H1 (cell line): Measurements from ENCODE around the gene ILKAP. TPM values are rescaled to one million over a fixed set of nuclear protein-coding genes. Genes with fewer than 3 reads are reported as not detected.

Experiments
- CTCF ChIA-PET: fragments of 300-600 bp; sonication (Branson Sonifier 250); formaldehyde crosslinking; loops from one replicate; lab custom pipeline; 2021; ENCODE audit not compliant: partially characterized antibody; lab: Charles Lee
- POLR2A ChIA-PET: fragments of 300-600 bp; sonication (Branson Sonifier 250); formaldehyde crosslinking; loops from one replicate; lab custom pipeline; 2021; ENCODE audit warnings: inconsistent platforms; ENCODE audit not compliant: partially characterized antibody; lab: Charles Lee
- DNase-seq, 2 experiments: peaks; one replicate each; pipeline versions ENCODE4 v3.0.0 to v3.0.0-alpha.2; 2010 to 2022; ENCODE audit warnings: low spot score in 2 of 2, low read depth in 1 of 2, mixed read lengths in 1 of 2
- FAIRE-seq: peaks from 2 replicates; lab custom pipeline; 2011; peaks lifted over from hg19 to GRCh38; lab: Jason Lieb, UNC
- H2AFZ ChIP-seq: 2 replicates; pipeline ENCODE4 v1.8.1; 2012; ENCODE audit warnings: low read length, inconsistent platforms
- H2AK5ac ChIP-seq: 2 replicates; pipeline ENCODE4 v1.6.1; 2013; ENCODE audit warnings: low read depth, low read length
- H2BK120ac ChIP-seq: replicated peaks from 2 replicates; pipeline ENCODE3; 2013; ENCODE audit warnings: low read depth, low read length, inconsistent platforms
- H2BK12ac ChIP-seq: 2 replicates; pipeline ENCODE4 v1.6.1; 2013; ENCODE audit warnings: low read depth, low read length
- H2BK15ac ChIP-seq: 2 replicates; pipeline ENCODE4 v1.6.1; 2013; ENCODE audit warnings: low read length
- H2BK20ac ChIP-seq: 2 replicates; pipeline ENCODE4 v1.6.1; 2013; ENCODE audit warnings: low read length
- H2BK5ac ChIP-seq: 2 replicates; pipeline ENCODE4 v1.6.1; 2013; ENCODE audit warnings: low read depth, low read length
- H3K14ac ChIP-seq: 2 replicates; pipeline ENCODE4 v1.6.1; 2013; ENCODE audit warnings: inconsistent platforms; ENCODE audit not compliant: insufficient read length
- H3K18ac ChIP-seq: 2 replicates; pipeline ENCODE4 v1.6.1; 2013; ENCODE audit warnings: low read length; ENCODE audit errors: extremely low read depth
- H3K23ac ChIP-seq: 2 replicates; pipeline ENCODE4 v1.6.1; 2013; ENCODE audit warnings: inconsistent platforms; ENCODE audit not compliant: insufficient read length
- H3K23me2 ChIP-seq: 2 replicates; pipeline ENCODE4 v1.6.1; 2013; ENCODE audit warnings: low read depth, low read length
- H3K27ac ChIP-seq: 2 replicates; pipeline ENCODE4 v1.6.1; 2011; ENCODE audit warnings: low read depth, low read length, inconsistent platforms
- H3K27me3 ChIP-seq, 4 experiments: replicated peaks in 1 of 4; 1 replicate in 1 of 4; 2 replicates in 3 of 4; pipeline versions ENCODE4 v1.6.1 to v1.8.1; 2011 to 2013; ENCODE audit warnings: low read length in 3 of 4, mild to moderate bottlenecking in 3 of 4, inconsistent platforms in 2 of 4, mixed read lengths in 2 of 4, moderate library complexity in 1 of 4; ENCODE audit not compliant: control insufficient read depth in 3 of 4, insufficient read depth in 3 of 4; ENCODE audit errors: extremely low read depth in 1 of 4
- H3K36me3 ChIP-seq, 4 experiments: 2 replicates each; pipeline versions ENCODE4 v1.6.1 to v1.8.1; 2011 to 2013; ENCODE audit warnings: mild to moderate bottlenecking in 4 of 4, low read length in 3 of 4, moderate library complexity in 2 of 4, control low read depth in 1 of 4, inconsistent platforms in 1 of 4; ENCODE audit not compliant: insufficient read depth in 4 of 4, control insufficient read depth in 2 of 4
- H3K4ac ChIP-seq: replicated peaks from 2 replicates; pipeline ENCODE3; 2013; ENCODE audit warnings: low read length, low read depth, mixed read lengths, inconsistent platforms; ENCODE audit not compliant: insufficient read length
- H3K4me1 ChIP-seq, 4 experiments: replicated peaks in 1 of 4; 1 replicate in 1 of 4; 2 replicates in 3 of 4; pipeline versions ENCODE4 v1.6.1 to v1.8.1; 2011 to 2013; ENCODE audit warnings: low read length in 3 of 4, inconsistent platforms in 2 of 4, mixed read lengths in 1 of 4; ENCODE audit not compliant: insufficient read depth in 4 of 4, control insufficient read depth in 3 of 4
- H3K4me2 ChIP-seq, 2 experiments: 2 replicates each; pipeline versions ENCODE4 v1.6.1 to v1.8.1; 2011 to 2013; ENCODE audit warnings: low read depth in 2 of 2, low read length in 2 of 2, control low read depth in 1 of 2, inconsistent platforms in 1 of 2, mild to moderate bottlenecking in 1 of 2; ENCODE audit not compliant: insufficient read depth in 1 of 2
- H3K4me3 ChIP-seq, 4 experiments: fragments of 200-600, 300-600 bp in 1 of 4; sonication (generic), shearing (Covaris generic), sonication (Bioruptor Twin) in 1 of 4; 2 replicates each; pipeline versions ENCODE4 v1.5.1 to v1.8.1; 2011 to 2016; ENCODE audit warnings: low read length in 4 of 4, low read depth in 3 of 4, control low read depth in 2 of 4, inconsistent platforms in 2 of 4, mild to moderate bottlenecking in 2 of 4, mixed read lengths in 1 of 4, moderate library complexity in 1 of 4; ENCODE audit not compliant: insufficient read depth in 2 of 4; ENCODE audit errors: extremely low read depth in 1 of 4
- H3K56ac ChIP-seq: replicated peaks from 2 replicates; pipeline ENCODE3; 2013; ENCODE audit warnings: low read depth, mild to moderate bottlenecking, mixed read lengths, low read length, inconsistent platforms; ENCODE audit not compliant: insufficient read length
- H3K79me1 ChIP-seq: 2 replicates; pipeline ENCODE4 v1.6.1; 2013; ENCODE audit warnings: low read depth, low read length, control low read depth
- H3K79me2 ChIP-seq, 2 experiments: 2 replicates each; pipeline versions ENCODE4 v1.6.1 to v1.8.1; 2012 to 2013; ENCODE audit warnings: low read length in 2 of 2, mild to moderate bottlenecking in 2 of 2, inconsistent platforms in 1 of 2; ENCODE audit not compliant: insufficient read depth in 2 of 2, control insufficient read depth in 1 of 2
- H3K9ac ChIP-seq, 4 experiments: replicated peaks in 1 of 4; 1 replicate in 1 of 4; 2 replicates in 3 of 4; pipeline versions ENCODE4 v1.6.1 to v1.8.1; 2011 to 2013; ENCODE audit warnings: low read depth in 3 of 4, low read length in 3 of 4, control low read depth in 2 of 4, mild to moderate bottlenecking in 2 of 4, moderate library complexity in 2 of 4, inconsistent platforms in 1 of 4; ENCODE audit errors: extremely low read depth in 1 of 4
- H3K9me3 ChIP-seq, 2 experiments: 2 replicates each; pipeline versions ENCODE4 v1.6.1 to v1.8.1; 2012 to 2013; ENCODE audit warnings: mild to moderate bottlenecking in 2 of 2, moderate library complexity in 2 of 2, control low read depth in 1 of 2, inconsistent platforms in 1 of 2, low read depth in 1 of 2, low read length in 1 of 2, mixed read lengths in 1 of 2; ENCODE audit not compliant: insufficient read depth in 2 of 2
- H4K20me1 ChIP-seq, 2 experiments: replicated peaks in 1 of 2; 2 replicates each; pipeline versions ENCODE3 to v1.8.1; 2011 to 2013; ENCODE audit warnings: inconsistent platforms in 2 of 2, low read length in 2 of 2, mild to moderate bottlenecking in 1 of 2; ENCODE audit not compliant: insufficient read depth in 2 of 2, control insufficient read depth in 1 of 2
- H4K5ac ChIP-seq: 2 replicates; pipeline ENCODE4 v1.6.1; 2013; ENCODE audit warnings: low read length, low read depth, mixed read lengths, inconsistent platforms; ENCODE audit not compliant: insufficient read length
- H4K8ac ChIP-seq: 2 replicates; pipeline ENCODE4 v1.8.0; 2013; ENCODE audit warnings: mild to moderate bottlenecking, moderate library complexity, low read length, inconsistent platforms; ENCODE audit not compliant: insufficient read depth; ENCODE audit errors: extremely low read depth
- H4K91ac ChIP-seq: replicated peaks from 2 replicates; pipeline ENCODE3; 2013; ENCODE audit warnings: low read length, mixed read lengths, inconsistent platforms; ENCODE audit not compliant: insufficient read length
- BCL11A ChIP-seq, 2 experiments: IDR thresholded peaks; one replicate each; pipeline ENCODE4 v1.6.1; 2011; ENCODE audit warnings: low read depth in 2 of 2, low read length in 2 of 2, mild to moderate bottlenecking in 2 of 2
- CBX8 ChIP-seq: fragments of 300-800, 300-1000 bp; sonication (generic); IDR thresholded peaks from 2 replicates; pipeline ENCODE4 v1.7.1; 2016; ENCODE audit warnings: low read depth, low read length, borderline replicate concordance
- CEBPB ChIP-seq: IDR thresholded peaks from 2 replicates; pipeline ENCODE4 v1.6.1; 2012; ENCODE audit warnings: low read depth, low read length
- CHD2 ChIP-seq: IDR thresholded peaks from 2 replicates; pipeline ENCODE4 v1.6.1; 2012; ENCODE audit warnings: low read length, improper control_type of control experiment
- CREB1 ChIP-seq: IDR thresholded peaks from 2 replicates; pipeline ENCODE4 v1.6.1; 2012; ENCODE audit warnings: inconsistent platforms
- CTBP2 ChIP-seq: IDR thresholded peaks from 2 replicates; pipeline ENCODE4 v1.7.0; 2011; ENCODE audit warnings: borderline replicate concordance, mild to moderate bottlenecking, moderate library complexity, mixed read lengths, low read length; ENCODE audit not compliant: insufficient read depth, insufficient read length
- EGR1 ChIP-seq: IDR thresholded peaks from 2 replicates; pipeline ENCODE4 v1.6.1; 2011; ENCODE audit warnings: low read depth, low read length, borderline replicate concordance
- EP300 ChIP-seq, 2 experiments: IDR thresholded peaks; 1 replicate in 1 of 2; 2 replicates in 1 of 2; pipeline ENCODE4 v1.6.1; 2011 to 2012; ENCODE audit warnings: low read depth in 2 of 2, low read length in 2 of 2, mild to moderate bottlenecking in 2 of 2, borderline replicate concordance in 1 of 2, inconsistent platforms in 1 of 2, moderate library complexity in 1 of 2
- EZH2 ChIP-seq: fragments of 200-600 bp; sonication (generic); IDR thresholded peaks from 2 replicates; pipeline ENCODE4 v1.7.1; 2012; ENCODE audit warnings: low read depth, mild to moderate bottlenecking, moderate library complexity, low read length, inconsistent platforms; ENCODE audit not compliant: severe bottlenecking
- PHF8 ChIP-seq: fragments of 200-600 bp; sonication (generic); conservative IDR thresholded peaks from 2 replicates; pipeline ENCODE4 v1.7.1; 2012; ENCODE audit warnings: low read depth, mild to moderate bottlenecking, inconsistent platforms, low read length, moderate library complexity
- RBBP5 ChIP-seq: IDR thresholded peaks from 2 replicates; pipeline ENCODE4 v1.7.1; 2012; ENCODE audit warnings: low read depth, mild to moderate bottlenecking, inconsistent platforms, low read length, moderate library complexity, borderline replicate concordance
- SUZ12 ChIP-seq: fragments of 200-600 bp; sonication (generic); IDR thresholded peaks from 2 replicates; pipeline ENCODE4 v1.6.1; 2012; ENCODE audit warnings: mild to moderate bottlenecking, inconsistent platforms, low read length, moderate library complexity, mixed read lengths
- TBP ChIP-seq: IDR thresholded peaks from 2 replicates; pipeline ENCODE4 v1.6.1; 2011; ENCODE audit warnings: low read depth, low read length, improper control_type of control experiment
- WGBS, 2 experiments: shearing (Covaris generic) in 1 of 2; methylation state at CpG; one replicate each; pipeline versions ENCODE4 v1.1.6 to v1.1.7; 2013 to 2015; ENCODE audit warnings: low lambda C conversion rate in 2 of 2, mixed read lengths in 2 of 2, inconsistent platforms in 1 of 2, low coverage in 1 of 2, missing lambda C conversion rate in 1 of 2; ENCODE audit not compliant: insufficient replicate concordance in 2 of 2, insufficient coverage in 1 of 2, insufficient read length in 1 of 2; ENCODE audit errors: extremely low coverage in 1 of 2, missing lambda C conversion rate in 1 of 2; 5-methylcytosine and 5-hydroxymethylcytosine counted together
- polyA plus RNA-seq, 7 experiments: library from polyadenylated mRNA; depleted of rRNA in 3 of 7; stranded (reverse) in 5 of 7; unstranded in 2 of 7; fragments of >200 nt in 5 of 7; fragments of 200-250 nt in 2 of 7; gene quantifications; 1 replicate in 5 of 7; 2 replicates in 1 of 7; 4 replicates in 1 of 7; pipeline versions ENCODE4 v1.2.1 to v1.2.3, GENCODE V29; 2011 to 2013; ENCODE audit warnings: missing spikeins in 2 of 7, mixed read lengths in 2 of 7
- total RNA-seq: library from RNA; stranded (reverse); fragmentation: NEBNext Ultra II Directional; extraction: Animal tissue kit (Norgen Biotek cat#: 25700); gene quantifications from 2 replicates; pipeline ENCODE4 v1.2.1, GENCODE V29; 2021
- TF ChIP-seq, protein P1 (sequence below): IDR thresholded peaks from 2 replicates; pipeline ENCODE4 v1.6.1; 2012; ENCODE audit warnings: inconsistent platforms

ILKAP gene
- total and polyA plus RNA-seq, 2 of the 8 experiments (the other 6 are each of a cell fraction or from before 2014, with no cell fraction given), result 23.5 to 33.8 TPM

DNA sequence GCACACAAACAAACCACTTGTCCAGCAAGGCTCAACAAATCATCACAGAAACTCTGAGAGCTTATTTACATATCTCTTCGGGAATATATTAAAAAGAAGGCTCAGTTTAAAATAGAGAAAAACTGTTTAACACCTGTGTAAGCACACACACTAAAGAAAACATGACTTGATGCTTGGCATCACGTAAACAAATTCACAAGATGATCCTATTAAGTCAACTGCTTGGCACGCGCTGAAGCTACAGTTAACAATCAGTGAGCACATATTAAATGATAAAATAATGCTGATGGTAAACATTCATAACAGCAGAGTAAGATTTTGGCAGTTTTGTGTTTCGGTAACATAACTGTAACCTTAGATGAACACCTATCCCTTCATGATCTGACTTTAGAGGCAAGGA, 40.7 kb upstream of the ILKAP start:
- FAIRE-seq, result no peak
- Histone ChIP-seq H3K79me1 (no peaks in the 10 kb centered on the region), H3K27ac (no peak overlapping the region), H3K23ac (no peak overlapping the region), H2BK120ac (no peak overlapping the region), H2BK5ac (no peak overlapping the region), H3K56ac (no peak overlapping the region), H4K8ac (no peak overlapping the region), H3K4me2 (no peak overlapping the region), H2AFZ (no peak overlapping the region), H3K27me3 (peaks cover 0 to 17% (median 9%) of the 10 kb centered on the region in 4 experiments; a peak in 5 of 7 replicates), H4K5ac (no peak overlapping the region), H3K14ac (no peak overlapping the region), H3K23me2 (peaks cover 12% of the 10 kb centered on the region; the same call in 1 of the 2 replicates), H3K4me1 (peaks cover 3 to 15% (median 7%) of the 10 kb centered on the region in 4 experiments), H2BK20ac (no peak overlapping the region), H3K4me3 (no peak overlapping the region), H4K20me1 (no peaks in the 10 kb centered on the region), H3K36me3 (no peaks in the 10 kb centered on the region), H3K79me2 (no peaks in the 10 kb centered on the region), H4K91ac (no peak overlapping the region), H3K18ac (no peak overlapping the region), H3K9me3 (no peaks in the 10 kb centered on the region), H3K9ac (no peak overlapping the region), H2AK5ac (no peak overlapping the region), H2BK12ac (no peak overlapping the region), H2BK15ac (no peak overlapping the region), H3K4ac (no peak overlapping the region)
- POLR2A ChIA-PET, result no interaction called here
- DNase-seq, result no peak
- 86% methylated on average over 5 of the region's 5 CpGs; no CpG with 5 or more reads in 1 of the 2 experiments for WGBS, 2 experiments
- CTCF ChIA-PET, result interaction anchor here (1.3 to 16.7 kb wide), 3 partner anchors 9 to 60 kb away, joined by 3 to 208 read pairs (median 13); no protein-coding TSS in a partner anchor
- TF ChIP-seq CTBP2 (no peak), PHF8 (no peak), CBX8 (no peak), EZH2 (no peak), CHD2 (no peak), BCL11A (IDR thresholded peaks at IDR 0.05; ENCODE audit: low read depth in 2 of 2, low read length in 2 of 2) (no peak), CREB1 (no peak), EGR1 (no peak), TBP (no peak), SUZ12 (no peak), CEBPB (no peak), EP300 (IDR thresholded peaks at IDR 0.05; ENCODE audit: borderline replicate concordance in 1 of 2, low read depth in 2 of 2, low read length in 2 of 2) (no peak), RBBP5 (no peak)
- TF ChIP-seq, protein P1, sequence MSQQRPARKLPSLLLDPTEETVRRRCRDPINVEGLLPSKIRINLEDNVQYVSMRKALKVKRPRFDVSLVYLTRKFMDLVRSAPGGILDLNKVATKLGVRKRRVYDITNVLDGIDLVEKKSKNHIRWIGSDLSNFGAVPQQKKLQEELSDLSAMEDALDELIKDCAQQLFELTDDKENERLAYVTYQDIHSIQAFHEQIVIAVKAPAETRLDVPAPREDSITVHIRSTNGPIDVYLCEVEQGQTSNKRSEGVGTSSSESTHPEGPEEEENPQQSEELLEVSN, result no peak
